CD4-positive, alpha-beta T cell (primary cell): ENCODE results near the gene DROSHA. TPM values are rescaled to one million over a fixed set of nuclear protein-coding genes. Genes with fewer than 3 reads are reported as not detected.

Source experiments
- ATAC-seq: fragments of 200-7000 bp; cut with Tn5 transposase; one replicate; pipeline ENCODE4 v1.10.0; 2022; ENCODE audit warnings: mild to moderate bottlenecking; ENCODE audit not compliant: poor library complexity
- CTCF ChIA-PET: fragments of 350-600 bp; sonication (Branson Sonifier 250); formaldehyde crosslinking; loops from one replicate; lab custom pipeline; 2021; ENCODE audit warnings: antibody characterized with exemption, inconsistent platforms; lab: Charles Lee
- POLR2A ChIA-PET: fragments of 350-600 bp; sonication (Branson Sonifier 250); formaldehyde crosslinking; loops from one replicate; lab custom pipeline; 2021; ENCODE audit warnings: antibody characterized with exemption, inconsistent platforms; lab: Charles Lee
- DNase-seq, 14 experiments: peaks; one replicate each; pipeline ENCODE4 v3.0.0-alpha.2; 2013 to 2020; ENCODE audit warnings: mixed read lengths in 2 of 14
- H3K27ac ChIP-seq, 2 donors: one replicate each; pipeline versions ENCODE4 v1.5.1 to v1.7.0; 2013; ENCODE audit warnings: low read length in 2 of 2, low read depth in 1 of 2, mild to moderate bottlenecking in 1 of 2
- H3K27me3 ChIP-seq, 2 experiments: 1 replicate in 1 of 2; 2 replicates in 1 of 2; pipeline versions ENCODE4 v1.6.1 to v1.7.0; 2013; ENCODE audit warnings: low read length in 2 of 2, control low read depth in 1 of 2, mild to moderate bottlenecking in 1 of 2, moderate library complexity in 1 of 2; ENCODE audit not compliant: insufficient read depth in 2 of 2, control insufficient read depth in 1 of 2
- H3K36me3 ChIP-seq: one replicate; pipeline ENCODE4 v1.6.1; 2013; ENCODE audit warnings: low read length, control low read depth; ENCODE audit not compliant: insufficient read depth
- H3K4me1 ChIP-seq: one replicate; pipeline ENCODE4 v1.6.1; 2013; ENCODE audit warnings: low read length, control low read depth; ENCODE audit not compliant: insufficient read depth
- H3K4me3 ChIP-seq: one replicate; pipeline ENCODE4 v1.5.1; 2013; ENCODE audit warnings: mild to moderate bottlenecking, low read length, moderate library complexity
- H3K9me3 ChIP-seq, 2 experiments: 1 replicate in 1 of 2; 2 replicates in 1 of 2; pipeline versions ENCODE4 v1.6.1 to v1.7.0; 2013; ENCODE audit warnings: low read length in 2 of 2, mild to moderate bottlenecking in 2 of 2, control low read depth in 1 of 2, moderate library complexity in 1 of 2; ENCODE audit not compliant: control insufficient read depth in 1 of 2, insufficient read depth in 1 of 2
- H3K27ac Mint-ChIP-seq: one replicate; pipeline ENCODE4 v1.8.0; 2020; ENCODE audit warnings: mixed read lengths
- H3K27me3 Mint-ChIP-seq: one replicate; pipeline ENCODE4 v1.8.0; 2021; ENCODE audit warnings: mixed read lengths
- H3K36me3 Mint-ChIP-seq: one replicate; pipeline ENCODE4 v1.8.0; 2021; ENCODE audit warnings: low read depth, mixed read lengths
- H3K4me1 Mint-ChIP-seq: one replicate; pipeline ENCODE4 v1.8.0; 2021; ENCODE audit warnings: low read depth, mixed read lengths
- H3K4me3 Mint-ChIP-seq: one replicate; pipeline ENCODE4 v1.8.0; 2020; ENCODE audit warnings: mild to moderate bottlenecking, mixed read lengths
- H3K9me3 Mint-ChIP-seq: one replicate; pipeline ENCODE4 v1.8.0; 2020; ENCODE audit warnings: mixed read lengths
- CTCF ChIP-seq: fragments of 200-600 bp; IDR thresholded peaks from one replicate; pipeline ENCODE4 v1.8.0; 2022; ENCODE audit warnings: antibody characterized with exemption, mild to moderate bottlenecking
- intact Hi-C, 2 experiments: fragments of 100-400 bp; cut with DNase I in 1 of 2; cut with micrococcal nuclease in 1 of 2; formaldehyde crosslinking; loops; one replicate each; pipeline versions ENCODE4 v1.15.1 to v1.9.0; 2023 to 2025; cut with DNase I, micrococcal nuclease
- total RNA-seq, 174 experiments: library from RNA in 2 of 174; stranded (reverse) in 2 of 174; gene quantifications; one replicate each; pipeline ENCODE4 v1.2.3 and lab custom pipeline; 2021 to 2026

The DROSHA gene
- total RNA-seq, 2 experiments from 2014 or later: 28.8 to 38.1 TPM

DNA sequence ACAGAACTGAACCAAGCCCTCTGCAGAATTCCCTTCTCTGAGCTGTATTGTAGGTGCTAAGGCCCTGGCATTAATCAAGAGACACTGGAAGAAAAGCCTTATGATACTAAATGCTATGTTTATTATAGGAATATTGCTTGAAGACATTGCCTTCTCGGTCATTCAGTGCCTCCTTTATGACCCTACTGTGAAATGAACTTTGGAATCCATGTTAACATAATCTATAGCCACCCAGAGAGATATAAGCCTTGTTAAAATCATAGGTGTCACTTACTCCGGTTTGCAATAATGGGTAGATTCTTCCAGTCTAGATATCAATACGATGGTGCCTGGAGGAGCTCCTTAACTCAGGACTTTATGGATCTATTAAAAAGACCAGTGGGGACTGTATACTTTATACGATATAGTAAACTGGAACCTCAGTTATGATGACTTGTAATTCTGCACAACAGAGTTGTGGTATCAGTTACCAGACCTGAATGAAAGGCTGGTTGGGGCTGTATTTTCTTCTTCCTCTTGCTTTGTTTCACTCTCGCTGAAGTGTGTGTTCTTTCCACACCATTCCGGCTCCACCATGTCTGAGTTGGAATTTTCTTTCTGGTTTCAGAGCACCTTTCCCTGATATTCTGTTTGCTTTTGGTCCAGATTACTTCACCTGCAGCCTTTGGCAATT lies 154.5 kb downstream of the DROSHA start:
- Mint-ChIP-seq H3K4me3 (no peak overlapping the region), H3K27me3 (peaks cover 14% of the 10 kb centered on the region), H3K4me1 (no peaks in the 10 kb centered on the region), H3K27ac (no peak overlapping the region), H3K9me3 (no peaks in the 10 kb centered on the region), H3K36me3 (no peaks in the 10 kb centered on the region)
- ATAC-seq: no peak
- Histone ChIP-seq H3K9me3 (no peaks in the 10 kb centered on the region), H3K4me3 (no peak overlapping the region), H3K27me3 (peaks cover 0 to 5% of the 10 kb centered on the region in 2 experiments), H3K36me3 (no peaks in the 10 kb centered on the region), H3K27ac (no peak overlapping the region), H3K4me1 (no peaks in the 10 kb centered on the region)
- POLR2A ChIA-PET: no interaction called here
- CTCF ChIA-PET: no interaction called here
- intact Hi-C loops: no loop called here
- DNase-seq: no peak
- no peak for TF ChIP-seq CTCF

DNA sequence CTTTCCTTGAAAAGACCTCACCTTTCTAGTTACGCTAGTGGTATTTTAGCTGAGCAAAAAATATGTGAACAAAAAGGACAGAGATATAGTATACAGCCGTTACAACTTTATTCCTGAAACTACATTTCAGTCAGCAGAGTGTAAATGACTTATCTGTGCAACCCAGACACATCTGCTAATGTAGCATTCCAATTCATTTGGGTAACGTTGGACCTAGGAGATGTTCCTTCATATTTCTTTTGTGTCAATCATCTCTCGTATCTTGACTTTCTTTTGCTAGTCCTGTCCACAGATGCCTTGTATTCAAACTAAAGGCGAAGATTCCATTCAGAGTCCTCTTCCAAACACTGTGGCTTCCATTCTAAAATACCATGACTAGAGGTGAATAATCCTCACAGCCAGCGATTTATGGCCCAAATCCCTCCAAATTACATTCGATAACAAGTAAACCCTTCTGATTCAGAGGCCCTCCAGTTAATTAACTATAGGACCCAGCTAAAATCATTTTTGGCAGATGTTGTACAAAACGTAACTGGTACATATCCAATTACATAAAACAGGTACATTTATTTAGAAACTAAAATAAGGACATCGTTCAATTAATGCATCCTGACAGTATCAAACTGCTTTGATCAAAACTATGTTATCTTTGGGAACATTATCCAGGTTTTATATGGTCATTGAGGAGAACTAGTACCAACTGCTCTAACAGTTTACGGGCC lies 155.7 kb downstream of the DROSHA start:
- H3K4me3 ChIP-seq: no peak overlapping the region
- Mint-ChIP-seq H3K4me1 (no peaks in the 10 kb centered on the region), H3K27me3 (peaks cover 6% of the 10 kb centered on the region), H3K27ac (no peak overlapping the region), H3K9me3 (no peaks in the 10 kb centered on the region), H3K4me3 (no peak overlapping the region), H3K36me3 (no peaks in the 10 kb centered on the region)
- H3K9me3 ChIP-seq: no peaks in the 10 kb centered on the region
- ATAC-seq (no peak), DNase-seq (no peak)
- POLR2A ChIA-PET: no interaction called here
- intact Hi-C loops: no loop called here
- no peaks in the 10 kb centered on the region for H3K27me3 ChIP-seq
- H3K36me3 ChIP-seq: no peaks in the 10 kb centered on the region
- no peak overlapping the region for H3K27ac ChIP-seq
- no peaks in the 10 kb centered on the region for H3K4me1 ChIP-seq
- CTCF ChIA-PET: no interaction called here
- no peak for TF ChIP-seq CTCF

DNA sequence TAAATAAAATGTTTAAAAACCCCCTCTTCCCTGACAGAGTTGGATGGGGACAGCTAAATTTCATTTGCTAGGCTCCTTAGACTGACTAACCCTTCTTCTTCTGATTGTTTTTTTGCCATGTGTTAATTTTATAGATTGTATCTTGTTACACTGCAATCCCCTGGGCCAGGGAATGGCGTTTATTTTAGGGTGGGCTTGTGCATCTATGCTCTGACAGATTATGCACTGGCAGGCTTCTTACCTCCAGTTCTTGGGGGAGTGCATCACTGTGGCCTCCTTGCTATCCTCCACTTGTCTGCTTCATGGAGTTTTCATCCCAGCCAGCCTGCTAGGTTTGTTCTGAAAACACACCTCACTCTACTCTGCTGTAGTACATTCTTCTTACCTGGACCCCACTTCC lies 159.8 kb downstream of the DROSHA start:
- no peaks in the 10 kb centered on the region for H3K4me1 ChIP-seq
- no peaks in the 10 kb centered on the region for H3K9me3 ChIP-seq
- Mint-ChIP-seq H3K27me3 (peaks cover 28% of the 10 kb centered on the region), H3K4me1 (no peaks in the 10 kb centered on the region), H3K4me3 (no peak overlapping the region), H3K27ac (no peak overlapping the region), H3K36me3 (no peaks in the 10 kb centered on the region), H3K9me3 (no peaks in the 10 kb centered on the region)
- ChIA-PET POLR2A (no interaction called here), CTCF (no interaction called here)
- TF ChIP-seq CTCF: no peak
- intact Hi-C loops: no loop called here
- H3K4me3 ChIP-seq: no peak overlapping the region
- no peaks in the 10 kb centered on the region for H3K27me3 ChIP-seq
- no peaks in the 10 kb centered on the region for H3K36me3 ChIP-seq
- ATAC-seq (no peak), DNase-seq (no peak)
- H3K27ac ChIP-seq: no peak overlapping the region
